NCI-H187 (cell line): Measurements from ENCODE around the gene RASGRP1.
"Not testable (repeated sequence)": the region's sequence is repeated elsewhere in the genome, so short reads cannot be mapped to it uniquely, and the experiment has no call there.

Experiments
- DNase-seq, 2 experiments: peaks; one replicate each; lab custom pipeline; 2025; lab: John Stamatoyannopoulos, UW

Gene RASGRP1

GRCh38 chr15:38564557-38565286 lies at the start of gene RASGRP1:
Gene RASGRP1, minus strand, starts transcription at chr15:38564814. Its CDS starts 186 bp downstream, at chr15:38564628.
- DNase-seq, result no peak

GRCh38 chr15:38613085-38613484 lies 48.5 kb upstream of the RASGRP1 start:
- DNase-seq, result no peak

GRCh38 chr15:38612159-38612863 lies 47.7 kb upstream of the RASGRP1 start:
- DNase-seq, result no peak

GRCh38 chr15:38611228-38611627 lies 46.6 kb upstream of the RASGRP1 start:
- no peak for DNase-seq

GRCh38 chr15:38610748-38611147 lies 46.1 kb upstream of the RASGRP1 start:
- peak; percentile 8 to 10 for DNase-seq

GRCh38 chr15:38609097-38609738 lies 44.6 kb upstream of the RASGRP1 start:
- DNase-seq, result no peak

- no peak for DNase-seq
Measured at GRCh38 chr15:38608682-38609081, 44.1 kb upstream of the RASGRP1 start.

GRCh38 chr15:38605744-38606143 lies 41.1 kb upstream of the RASGRP1 start:
- DNase-seq, result no peak

GRCh38 chr15:38603672-38604071 lies 39.1 kb upstream of the RASGRP1 start:
- DNase-seq, result no peak

- no peak for DNase-seq
Measured at GRCh38 chr15:38602910-38603670, 38.5 kb upstream of the RASGRP1 start.

- DNase-seq, result no peak
Measured at GRCh38 chr15:38600236-38600635, 35.6 kb upstream of the RASGRP1 start.

GRCh38 chr15:38598749-38599148 lies 34.1 kb upstream of the RASGRP1 start:
- DNase-seq, result no peak

- DNase-seq, result no peak
Measured at GRCh38 chr15:38597219-38597800, 32.7 kb upstream of the RASGRP1 start.

GRCh38 chr15:38593524-38593923 lies 28.9 kb upstream of the RASGRP1 start:
- no peak for DNase-seq

GRCh38 chr15:38589502-38589901 lies 24.9 kb upstream of the RASGRP1 start:
- DNase-seq, result no peak

- no peak for DNase-seq
Measured at GRCh38 chr15:38588672-38589071, 24.1 kb upstream of the RASGRP1 start.

- DNase-seq, result no peak
Measured at GRCh38 chr15:38587214-38587613, 22.6 kb upstream of the RASGRP1 start.

GRCh38 chr15:38586005-38586404 lies 21.4 kb upstream of the RASGRP1 start:
- not testable (repeated sequence) for DNase-seq

GRCh38 chr15:38578626-38579025 lies 14.0 kb upstream of the RASGRP1 start:
- no peak for DNase-seq

- DNase-seq, result no peak
Measured at GRCh38 chr15:38577424-38577987, 12.9 kb upstream of the RASGRP1 start.

- DNase-seq, result no peak
Measured at GRCh38 chr15:38576837-38577236, 12.2 kb upstream of the RASGRP1 start.

- DNase-seq, result no peak
Measured at GRCh38 chr15:38576261-38576660, 11.6 kb upstream of the RASGRP1 start.
